ENCODE data around the gene NACC2.

DNA sequence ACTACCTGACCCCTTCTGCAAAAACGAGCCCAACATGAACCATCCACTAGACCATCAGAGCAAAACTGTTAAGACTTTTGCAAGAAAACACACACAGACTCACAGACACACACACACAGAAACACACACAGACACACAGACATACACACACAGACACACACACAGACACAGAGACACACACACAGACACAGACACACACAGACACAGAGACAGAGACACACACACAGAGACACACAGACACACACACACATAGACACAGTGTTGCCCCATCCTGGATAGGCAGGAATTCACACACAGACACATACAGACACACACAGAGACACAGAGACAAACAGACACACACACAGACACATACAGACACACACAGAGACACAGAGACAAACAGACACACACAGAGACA is 52.5 kb downstream of the NACC2 start:
- TF ChIP-seq CTCF (IDR thresholded peaks at IDR 0.05) (no peak), EP300 (IDR thresholded peaks at IDR 0.05) (no peak), POLR2A (IDR thresholded peaks at IDR 0.05) (no peak)

Data from ovary (tissue), 3 donors.